GM23338 (cell line): ENCODE data around the gene ITGB3BP. TPM values are rescaled to one million over a fixed set of nuclear protein-coding genes. Genes with fewer than 3 reads are reported as not detected.

Source experiments
- ATAC-seq: fragments of 200-7000 bp; cut with Tn5 transposase; 3 replicates; pipeline ENCODE4 v1.9.1; 2020
- DNase-seq: peaks from one replicate; pipeline ENCODE4 v3.0.0-alpha.2; 2015; ENCODE audit warnings: low spot score
- H2AFZ ChIP-seq: fragments of 200-600 bp; sonication (generic); 2 replicates; pipeline ENCODE4 v1.8.0; 2016; ENCODE audit warnings: antibody characterized with exemption, mild to moderate bottlenecking, moderate library complexity
- H3F3A ChIP-seq: fragments of 200-600 bp; sonication (generic); replicated peaks from 2 replicates; pipeline ENCODE4 v1.8.0; 2017; ENCODE audit warnings: antibody characterized with exemption, mixed run types, low read depth
- H3K27ac ChIP-seq: fragments of 200-600 bp; sonication (generic); 2 replicates; pipeline ENCODE4 v1.6.1; 2016; ENCODE audit warnings: low read depth
- H3K27me3 ChIP-seq: fragments of 200-600 bp; sonication (generic); 2 replicates; pipeline ENCODE4 v1.8.0; 2016; ENCODE audit warnings: mild to moderate bottlenecking, mixed run types, moderate library complexity; ENCODE audit not compliant: insufficient read depth
- H3K36me3 ChIP-seq: fragments of 200-600 bp; sonication (generic); 2 replicates; pipeline ENCODE4 v1.8.0; 2016; ENCODE audit warnings: mild to moderate bottlenecking; ENCODE audit not compliant: insufficient read depth
- H3K4me1 ChIP-seq: fragments of 200-600 bp; sonication (generic); 2 replicates; pipeline ENCODE4 v1.8.0; 2016; ENCODE audit warnings: mild to moderate bottlenecking, moderate library complexity; ENCODE audit not compliant: insufficient read depth
- H3K4me2 ChIP-seq: fragments of 200-600 bp; sonication (generic); 2 replicates; pipeline ENCODE4 v1.7.1; 2017; ENCODE audit warnings: mixed run types
- H3K4me3 ChIP-seq: fragments of 200-600 bp; sonication (generic); 2 replicates; pipeline ENCODE4 v1.6.1; 2016; ENCODE audit warnings: mixed run types
- H3K79me2 ChIP-seq: fragments of 200-600 bp; sonication (generic); replicated peaks from 2 replicates; pipeline ENCODE4 v1.8.0; 2017; ENCODE audit warnings: mild to moderate bottlenecking; ENCODE audit not compliant: insufficient read depth
- H3K9me2 ChIP-seq: fragments of 200-600 bp; sonication (generic); 2 replicates; pipeline ENCODE4 v1.8.0; 2017; ENCODE audit not compliant: insufficient read depth
- H4K20me1 ChIP-seq: fragments of 200-600 bp; sonication (generic); replicated peaks from 2 replicates; pipeline ENCODE4 v1.8.0; 2017; ENCODE audit warnings: mild to moderate bottlenecking; ENCODE audit not compliant: insufficient read depth
- H3K27ac Mint-ChIP-seq: 2 replicates; pipeline ENCODE4 v1.8.0; 2020; ENCODE audit warnings: inconsistent platforms, mild to moderate bottlenecking, moderate library complexity, mixed read lengths
- H3K27me3 Mint-ChIP-seq: 3 replicates; pipeline ENCODE4 v1.8.0; 2022; ENCODE audit warnings: low read depth, mild to moderate bottlenecking, moderate library complexity, mixed read lengths, inconsistent platforms; ENCODE audit not compliant: insufficient read depth, poor library complexity
- H3K36me3 Mint-ChIP-seq: 3 replicates; pipeline ENCODE4 v1.8.0; 2021; ENCODE audit warnings: low read depth, mild to moderate bottlenecking, inconsistent platforms, moderate library complexity, mixed read lengths
- H3K4me1 Mint-ChIP-seq: 3 replicates; pipeline ENCODE4 v1.8.0; 2020; ENCODE audit warnings: mild to moderate bottlenecking, inconsistent platforms, mixed read lengths
- H3K4me3 Mint-ChIP-seq: 3 replicates; pipeline ENCODE4 v1.8.0; 2021; ENCODE audit warnings: moderate library complexity, mild to moderate bottlenecking, inconsistent platforms, mixed read lengths
- H3K9me3 Mint-ChIP-seq: 3 replicates; pipeline ENCODE4 v1.8.0; 2020; ENCODE audit warnings: moderate library complexity, mild to moderate bottlenecking, inconsistent platforms, mixed read lengths
- CREB1 ChIP-seq: fragments of 250-450 bp; sonication (Bioruptor Pico); IDR thresholded peaks from 2 replicates; pipeline ENCODE4 v1.5.0; 2020; ENCODE audit warnings: low read depth, mild to moderate bottlenecking, moderate library complexity
- EZH2 ChIP-seq: fragments of 200-600 bp; sonication (generic); IDR thresholded peaks from one replicate; pipeline ENCODE4 v1.8.0; 2017; ENCODE audit warnings: antibody characterized with exemption, mild to moderate bottlenecking, low read depth; ENCODE audit not compliant: unreplicated experiment
- EZH2phosphoT487 ChIP-seq: fragments of 200-600 bp; sonication (generic); IDR thresholded peaks from one replicate; pipeline ENCODE4 v1.8.1; 2018; ENCODE audit warnings: antibody characterized with exemption; ENCODE audit not compliant: unreplicated experiment
- JUNB ChIP-seq: IDR thresholded peaks from one replicate; pipeline ENCODE4 v1.6.1; 2016; ENCODE audit warnings: antibody characterized with exemption; ENCODE audit not compliant: unreplicated experiment
- NANOG ChIP-seq: IDR thresholded peaks from 2 replicates; pipeline ENCODE4 v1.6.1; 2016; ENCODE audit warnings: antibody characterized with exemption, borderline replicate concordance
- POLR2AphosphoS5 ChIP-seq: IDR thresholded peaks from 2 replicates; pipeline ENCODE4 v1.6.1; 2016; ENCODE audit warnings: antibody characterized with exemption, low read depth
- STAT1 ChIP-seq: IDR thresholded peaks from one replicate; pipeline ENCODE4 v1.6.1; 2016; ENCODE audit warnings: antibody characterized with exemption; ENCODE audit not compliant: unreplicated experiment
- ZNF114 ChIP-seq: fragments of 250-450 bp; sonication (Bioruptor Pico); IDR thresholded peaks from 2 replicates; pipeline ENCODE4 v1.5.0; 2020; ENCODE audit warnings: mild to moderate bottlenecking, moderate library complexity
- ZNF331 ChIP-seq: fragments of 250-450 bp; sonication (Bioruptor Pico); IDR thresholded peaks from 2 replicates; pipeline ENCODE4 v1.5.0; 2020; ENCODE audit warnings: low read depth, mild to moderate bottlenecking, moderate library complexity
- polyA plus RNA-seq: library from polyadenylated mRNA; unstranded; fragments of >200 nt; fragmentation: Nextera tagmentation; extraction: Ambion mirVana; gene quantifications from 2 replicates; pipeline ENCODE4 v1.2.1, GENCODE V29; 2016
- total RNA-seq: library from RNA; depleted of rRNA; stranded (reverse); fragments of >200 nt; shearing (Covaris generic); gene quantifications from 2 replicates; pipeline ENCODE4 v1.2.3, GENCODE V29; 2014
- TF ChIP-seq, protein P1 (sequence below): fragments of 250-450 bp; sonication (Bioruptor Pico); IDR thresholded peaks from 2 replicates; pipeline ENCODE4 v1.5.0; 2020; ENCODE audit warnings: mild to moderate bottlenecking, moderate library complexity
- TF ChIP-seq, protein P2 (sequence below): IDR thresholded peaks from 2 replicates; pipeline ENCODE4 v1.6.1; 2016; ENCODE audit warnings: antibody characterized with exemption
- TF ChIP-seq, protein P3 (sequence below): IDR thresholded peaks from one replicate; pipeline ENCODE4 v1.6.1; 2018; ENCODE audit warnings: antibody characterized with exemption; ENCODE audit not compliant: unreplicated experiment

The ITGB3BP gene
- total and polyA plus RNA-seq, 2 experiments from 2014 or later: 49.4 to 101 TPM

DNA sequence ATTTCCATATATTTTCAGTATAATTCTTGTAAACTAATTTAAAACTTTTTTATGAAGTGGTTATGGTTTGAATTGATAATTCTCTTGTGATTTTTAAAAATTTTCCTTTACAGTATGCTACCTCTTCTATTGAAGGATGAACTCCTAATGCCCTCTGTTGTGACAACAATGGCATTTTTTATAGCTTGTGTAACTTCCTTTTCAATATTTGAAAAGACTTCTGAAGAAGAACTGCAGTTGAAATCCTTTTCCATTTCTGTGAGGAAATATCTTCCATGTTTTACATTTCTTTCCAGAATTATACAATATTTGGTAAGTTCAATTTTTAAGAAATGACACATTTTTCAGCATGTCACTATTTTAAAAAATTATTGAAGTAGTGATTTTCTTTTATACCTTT lies 94.2 kb downstream of the ITGB3BP start:
- Histone ChIP-seq H3K4me2 (no peak overlapping the region), H3K9me2 (no peaks in the 10 kb centered on the region), H3K4me3 (no peak overlapping the region), H2AFZ (no peak overlapping the region), H3F3A (no peaks in the 10 kb centered on the region), H4K20me1 (no peaks in the 10 kb centered on the region), H3K27ac (no peak overlapping the region), H3K27me3 (no peaks in the 10 kb centered on the region), H3K79me2 (no peaks in the 10 kb centered on the region), H3K4me1 (no peaks in the 10 kb centered on the region), H3K36me3 (peaks cover 9% of the 10 kb centered on the region; the same call in 1 of the 2 replicates)
- Mint-ChIP-seq H3K9me3 (peaks cover 17% of the 10 kb centered on the region; the same call in 2 of the 3 replicates), H3K36me3 (peaks cover 28% of the 10 kb centered on the region), H3K27ac (no peak overlapping the region), H3K27me3 (no peaks in the 10 kb centered on the region), H3K4me1 (no peaks in the 10 kb centered on the region), H3K4me3 (no peak overlapping the region)
- DNase-seq (no peak), ATAC-seq (no peak)
- TF ChIP-seq ZNF114 (CRISPR knock-in tag): no peak
- TF ChIP-seq STAT1: no peak
- TF ChIP-seq POLR2AphosphoS5: no peak
- TF ChIP-seq EZH2: no peak
- no peak for TF ChIP-seq NANOG

DNA sequence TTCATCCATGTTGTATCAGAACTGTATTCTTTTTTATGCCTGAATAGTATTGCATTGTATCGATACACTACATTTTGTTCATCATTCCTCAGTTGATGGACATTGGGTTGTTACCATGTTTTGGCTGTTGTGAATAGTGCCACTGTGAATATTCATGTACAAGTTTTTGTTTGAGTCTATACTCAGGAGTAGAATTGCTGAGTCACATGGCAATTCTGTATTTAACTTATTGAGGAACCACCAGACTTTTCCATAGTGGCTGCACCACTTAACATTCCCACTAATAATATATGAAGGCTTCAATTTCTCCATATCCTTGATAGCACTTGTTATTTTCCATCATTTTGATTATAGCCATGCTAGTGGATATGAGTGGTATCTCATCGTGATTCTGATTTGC lies 99.4 kb downstream of the ITGB3BP start:
- no peak for ATAC-seq
- Mint-ChIP-seq H3K27ac (no peak overlapping the region), H3K27me3 (no peaks in the 10 kb centered on the region), H3K4me3 (no peak overlapping the region), H3K9me3 (no peaks in the 10 kb centered on the region; the same call in 2 of the 3 replicates), H3K4me1 (no peaks in the 10 kb centered on the region), H3K36me3 (peaks cover 11% of the 10 kb centered on the region; the same call in 2 of the 3 replicates)
- Histone ChIP-seq H3K4me3 (no peak overlapping the region), H4K20me1 (no peaks in the 10 kb centered on the region), H3K9me2 (no peaks in the 10 kb centered on the region), H3K4me2 (no peak overlapping the region), H3K36me3 (no peaks in the 10 kb centered on the region), H3K27ac (no peak overlapping the region), H3K27me3 (no peaks in the 10 kb centered on the region), H3F3A (no peaks in the 10 kb centered on the region), H3K79me2 (no peaks in the 10 kb centered on the region), H2AFZ (no peak overlapping the region), H3K4me1 (no peaks in the 10 kb centered on the region)
- no peak for DNase-seq
- TF ChIP-seq CREB1: no peak
- no peak for TF ChIP-seq STAT1
- no peak for TF ChIP-seq EZH2
- TF ChIP-seq, protein P1, sequence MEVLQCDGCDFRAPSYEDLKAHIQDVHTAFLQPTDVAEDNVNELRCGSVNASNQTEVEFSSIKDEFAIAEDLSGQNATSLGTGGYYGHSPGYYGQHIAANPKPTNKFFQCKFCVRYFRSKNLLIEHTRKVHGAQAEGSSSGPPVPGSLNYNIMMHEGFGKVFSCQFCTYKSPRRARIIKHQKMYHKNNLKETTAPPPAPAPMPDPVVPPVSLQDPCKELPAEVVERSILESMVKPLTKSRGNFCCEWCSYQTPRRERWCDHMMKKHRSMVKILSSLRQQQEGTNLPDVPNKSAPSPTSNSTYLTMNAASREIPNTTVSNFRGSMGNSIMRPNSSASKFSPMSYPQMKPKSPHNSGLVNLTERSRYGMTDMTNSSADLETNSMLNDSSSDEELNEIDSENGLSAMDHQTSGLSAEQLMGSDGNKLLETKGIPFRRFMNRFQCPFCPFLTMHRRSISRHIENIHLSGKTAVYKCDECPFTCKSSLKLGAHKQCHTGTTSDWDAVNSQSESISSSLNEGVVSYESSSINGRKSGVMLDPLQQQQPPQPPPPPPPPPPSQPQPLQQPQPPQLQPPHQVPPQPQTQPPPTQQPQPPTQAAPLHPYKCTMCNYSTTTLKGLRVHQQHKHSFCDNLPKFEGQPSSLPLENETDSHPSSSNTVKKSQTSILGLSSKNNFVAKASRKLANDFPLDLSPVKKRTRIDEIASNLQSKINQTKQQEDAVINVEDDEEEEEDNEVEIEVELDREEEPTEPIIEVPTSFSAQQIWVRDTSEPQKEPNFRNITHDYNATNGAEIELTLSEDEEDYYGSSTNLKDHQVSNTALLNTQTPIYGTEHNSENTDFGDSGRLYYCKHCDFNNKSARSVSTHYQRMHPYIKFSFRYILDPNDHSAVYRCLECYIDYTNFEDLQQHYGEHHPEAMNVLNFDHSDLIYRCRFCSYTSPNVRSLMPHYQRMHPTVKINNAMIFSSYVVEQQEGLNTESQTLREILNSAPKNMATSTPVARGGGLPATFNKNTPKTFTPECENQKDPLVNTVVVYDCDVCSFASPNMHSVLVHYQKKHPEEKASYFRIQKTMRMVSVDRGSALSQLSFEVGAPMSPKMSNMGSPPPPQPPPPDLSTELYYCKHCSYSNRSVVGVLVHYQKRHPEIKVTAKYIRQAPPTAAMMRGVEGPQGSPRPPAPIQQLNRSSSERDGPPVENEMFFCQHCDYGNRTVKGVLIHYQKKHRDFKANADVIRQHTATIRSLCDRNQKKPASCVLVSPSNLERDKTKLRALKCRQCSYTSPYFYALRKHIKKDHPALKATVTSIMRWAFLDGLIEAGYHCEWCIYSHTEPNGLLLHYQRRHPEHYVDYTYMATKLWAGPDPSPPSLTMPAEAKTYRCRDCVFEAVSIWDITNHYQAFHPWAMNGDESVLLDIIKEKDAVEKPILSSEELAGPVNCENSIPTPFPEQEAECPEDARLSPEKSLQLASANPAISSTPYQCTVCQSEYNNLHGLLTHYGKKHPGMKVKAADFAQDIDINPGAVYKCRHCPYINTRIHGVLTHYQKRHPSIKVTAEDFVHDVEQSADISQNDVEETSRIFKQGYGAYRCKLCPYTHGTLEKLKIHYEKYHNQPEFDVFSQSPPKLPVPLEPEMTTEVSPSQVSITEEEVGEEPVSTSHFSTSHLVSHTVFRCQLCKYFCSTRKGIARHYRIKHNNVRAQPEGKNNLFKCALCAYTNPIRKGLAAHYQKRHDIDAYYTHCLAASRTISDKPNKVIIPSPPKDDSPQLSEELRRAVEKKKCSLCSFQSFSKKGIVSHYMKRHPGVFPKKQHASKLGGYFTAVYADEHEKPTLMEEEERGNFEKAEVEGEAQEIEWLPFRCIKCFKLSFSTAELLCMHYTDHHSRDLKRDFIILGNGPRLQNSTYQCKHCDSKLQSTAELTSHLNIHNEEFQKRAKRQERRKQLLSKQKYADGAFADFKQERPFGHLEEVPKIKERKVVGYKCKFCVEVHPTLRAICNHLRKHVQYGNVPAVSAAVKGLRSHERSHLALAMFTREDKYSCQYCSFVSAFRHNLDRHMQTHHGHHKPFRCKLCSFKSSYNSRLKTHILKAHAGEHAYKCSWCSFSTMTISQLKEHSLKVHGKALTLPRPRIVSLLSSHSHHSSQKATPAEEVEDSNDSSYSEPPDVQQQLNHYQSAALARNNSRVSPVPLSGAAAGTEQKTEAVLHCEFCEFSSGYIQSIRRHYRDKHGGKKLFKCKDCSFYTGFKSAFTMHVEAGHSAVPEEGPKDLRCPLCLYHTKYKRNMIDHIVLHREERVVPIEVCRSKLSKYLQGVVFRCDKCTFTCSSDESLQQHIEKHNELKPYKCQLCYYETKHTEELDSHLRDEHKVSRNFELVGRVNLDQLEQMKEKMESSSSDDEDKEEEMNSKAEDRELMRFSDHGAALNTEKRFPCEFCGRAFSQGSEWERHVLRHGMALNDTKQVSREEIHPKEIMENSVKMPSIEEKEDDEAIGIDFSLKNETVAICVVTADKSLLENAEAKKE (CRISPR knock-in tag): no peak
- TF ChIP-seq, protein P2, sequence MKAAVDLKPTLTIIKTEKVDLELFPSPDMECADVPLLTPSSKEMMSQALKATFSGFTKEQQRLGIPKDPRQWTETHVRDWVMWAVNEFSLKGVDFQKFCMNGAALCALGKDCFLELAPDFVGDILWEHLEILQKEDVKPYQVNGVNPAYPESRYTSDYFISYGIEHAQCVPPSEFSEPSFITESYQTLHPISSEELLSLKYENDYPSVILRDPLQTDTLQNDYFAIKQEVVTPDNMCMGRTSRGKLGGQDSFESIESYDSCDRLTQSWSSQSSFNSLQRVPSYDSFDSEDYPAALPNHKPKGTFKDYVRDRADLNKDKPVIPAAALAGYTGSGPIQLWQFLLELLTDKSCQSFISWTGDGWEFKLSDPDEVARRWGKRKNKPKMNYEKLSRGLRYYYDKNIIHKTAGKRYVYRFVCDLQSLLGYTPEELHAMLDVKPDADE: no peak
- TF ChIP-seq EZH2phosphoT487: no peak
- no peak for TF ChIP-seq ZNF331
- no peak for TF ChIP-seq JUNB
- TF ChIP-seq POLR2AphosphoS5: no peak
- TF ChIP-seq, protein P3, sequence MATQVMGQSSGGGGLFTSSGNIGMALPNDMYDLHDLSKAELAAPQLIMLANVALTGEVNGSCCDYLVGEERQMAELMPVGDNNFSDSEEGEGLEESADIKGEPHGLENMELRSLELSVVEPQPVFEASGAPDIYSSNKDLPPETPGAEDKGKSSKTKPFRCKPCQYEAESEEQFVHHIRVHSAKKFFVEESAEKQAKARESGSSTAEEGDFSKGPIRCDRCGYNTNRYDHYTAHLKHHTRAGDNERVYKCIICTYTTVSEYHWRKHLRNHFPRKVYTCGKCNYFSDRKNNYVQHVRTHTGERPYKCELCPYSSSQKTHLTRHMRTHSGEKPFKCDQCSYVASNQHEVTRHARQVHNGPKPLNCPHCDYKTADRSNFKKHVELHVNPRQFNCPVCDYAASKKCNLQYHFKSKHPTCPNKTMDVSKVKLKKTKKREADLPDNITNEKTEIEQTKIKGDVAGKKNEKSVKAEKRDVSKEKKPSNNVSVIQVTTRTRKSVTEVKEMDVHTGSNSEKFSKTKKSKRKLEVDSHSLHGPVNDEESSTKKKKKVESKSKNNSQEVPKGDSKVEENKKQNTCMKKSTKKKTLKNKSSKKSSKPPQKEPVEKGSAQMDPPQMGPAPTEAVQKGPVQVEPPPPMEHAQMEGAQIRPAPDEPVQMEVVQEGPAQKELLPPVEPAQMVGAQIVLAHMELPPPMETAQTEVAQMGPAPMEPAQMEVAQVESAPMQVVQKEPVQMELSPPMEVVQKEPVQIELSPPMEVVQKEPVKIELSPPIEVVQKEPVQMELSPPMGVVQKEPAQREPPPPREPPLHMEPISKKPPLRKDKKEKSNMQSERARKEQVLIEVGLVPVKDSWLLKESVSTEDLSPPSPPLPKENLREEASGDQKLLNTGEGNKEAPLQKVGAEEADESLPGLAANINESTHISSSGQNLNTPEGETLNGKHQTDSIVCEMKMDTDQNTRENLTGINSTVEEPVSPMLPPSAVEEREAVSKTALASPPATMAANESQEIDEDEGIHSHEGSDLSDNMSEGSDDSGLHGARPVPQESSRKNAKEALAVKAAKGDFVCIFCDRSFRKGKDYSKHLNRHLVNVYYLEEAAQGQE: no peak
